HL-60 (cell line): ENCODE data around the gene OOSP3.

Experiments used
- CTCF ChIP-seq: IDR thresholded peaks from one replicate; pipeline ENCODE4 v1.5.1; 2011; ENCODE audit warnings: low read length, control low read depth, inconsistent platforms; ENCODE audit not compliant: insufficient read depth
- GABPA ChIP-seq: IDR thresholded peaks from 2 replicates; pipeline ENCODE4 v1.6.1; 2012; ENCODE audit warnings: low read depth
- TF ChIP-seq, protein P1 (sequence below): IDR thresholded peaks from 2 replicates; pipeline ENCODE4 v1.6.1; 2012; ENCODE audit warnings: low read depth; ENCODE audit not compliant: insufficient replicate concordance

GRCh38 chr11:59877784-59878183 lies 798 bp upstream of the OOSP3 start:
- no peak for TF ChIP-seq GABPA
- TF ChIP-seq CTCF: no peak
- TF ChIP-seq, protein P1, sequence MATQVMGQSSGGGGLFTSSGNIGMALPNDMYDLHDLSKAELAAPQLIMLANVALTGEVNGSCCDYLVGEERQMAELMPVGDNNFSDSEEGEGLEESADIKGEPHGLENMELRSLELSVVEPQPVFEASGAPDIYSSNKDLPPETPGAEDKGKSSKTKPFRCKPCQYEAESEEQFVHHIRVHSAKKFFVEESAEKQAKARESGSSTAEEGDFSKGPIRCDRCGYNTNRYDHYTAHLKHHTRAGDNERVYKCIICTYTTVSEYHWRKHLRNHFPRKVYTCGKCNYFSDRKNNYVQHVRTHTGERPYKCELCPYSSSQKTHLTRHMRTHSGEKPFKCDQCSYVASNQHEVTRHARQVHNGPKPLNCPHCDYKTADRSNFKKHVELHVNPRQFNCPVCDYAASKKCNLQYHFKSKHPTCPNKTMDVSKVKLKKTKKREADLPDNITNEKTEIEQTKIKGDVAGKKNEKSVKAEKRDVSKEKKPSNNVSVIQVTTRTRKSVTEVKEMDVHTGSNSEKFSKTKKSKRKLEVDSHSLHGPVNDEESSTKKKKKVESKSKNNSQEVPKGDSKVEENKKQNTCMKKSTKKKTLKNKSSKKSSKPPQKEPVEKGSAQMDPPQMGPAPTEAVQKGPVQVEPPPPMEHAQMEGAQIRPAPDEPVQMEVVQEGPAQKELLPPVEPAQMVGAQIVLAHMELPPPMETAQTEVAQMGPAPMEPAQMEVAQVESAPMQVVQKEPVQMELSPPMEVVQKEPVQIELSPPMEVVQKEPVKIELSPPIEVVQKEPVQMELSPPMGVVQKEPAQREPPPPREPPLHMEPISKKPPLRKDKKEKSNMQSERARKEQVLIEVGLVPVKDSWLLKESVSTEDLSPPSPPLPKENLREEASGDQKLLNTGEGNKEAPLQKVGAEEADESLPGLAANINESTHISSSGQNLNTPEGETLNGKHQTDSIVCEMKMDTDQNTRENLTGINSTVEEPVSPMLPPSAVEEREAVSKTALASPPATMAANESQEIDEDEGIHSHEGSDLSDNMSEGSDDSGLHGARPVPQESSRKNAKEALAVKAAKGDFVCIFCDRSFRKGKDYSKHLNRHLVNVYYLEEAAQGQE: no peak
